Kidney (tissue), 14 donors: ENCODE measurements around the gene GALNT1. TPM values are rescaled to one million over a fixed set of nuclear protein-coding genes. Genes with fewer than 3 reads are reported as not detected.

ENCODE experiments used
- DNase-seq, 5 donors: peaks; one replicate each; pipeline ENCODE4 v3.0.0-alpha.2; 2013 to 2020
- FAIRE-seq: peaks from 2 replicates; lab custom pipeline; 2012; peaks lifted over from hg19 to GRCh38; lab: Jason Lieb, UNC
- H3K27ac ChIP-seq, 2 donors: one replicate each; pipeline ENCODE4 v1.7.0; 2013; ENCODE audit warnings: low read depth in 2 of 2, low read length in 2 of 2, inconsistent platforms in 1 of 2
- H3K27me3 ChIP-seq: one replicate; pipeline ENCODE4 v1.7.1; 2013; ENCODE audit warnings: low read length, inconsistent platforms; ENCODE audit not compliant: control insufficient read depth, insufficient read depth
- H3K36me3 ChIP-seq, 3 donors: one replicate each; pipeline versions ENCODE4 v1.7.0 to v1.7.1; 2013; ENCODE audit warnings: low read length in 3 of 3, control low read depth in 1 of 3, inconsistent platforms in 1 of 3; ENCODE audit not compliant: insufficient read depth in 3 of 3, control insufficient read depth in 2 of 3
- H3K4me1 ChIP-seq, 3 donors: one replicate each; pipeline versions ENCODE4 v1.7.0 to v1.7.1; 2013; ENCODE audit warnings: low read length in 3 of 3, inconsistent platforms in 1 of 3, low read depth in 1 of 3; ENCODE audit not compliant: control insufficient read depth in 2 of 3, insufficient read depth in 2 of 3
- H3K4me3 ChIP-seq, 3 donors: one replicate each; pipeline versions ENCODE4 v1.7.0 to v1.8.1; 2013; ENCODE audit warnings: low read length in 3 of 3, control low read depth in 1 of 3, inconsistent platforms in 1 of 3
- H3K9ac ChIP-seq, 3 donors: one replicate each; pipeline versions ENCODE4 v1.7.0 to v1.7.1; 2013; ENCODE audit warnings: low read length in 3 of 3, control low read depth in 1 of 3, inconsistent platforms in 1 of 3
- H3K9me3 ChIP-seq, 3 donors: one replicate each; pipeline versions ENCODE4 v1.7.0 to v1.7.1; 2013; ENCODE audit warnings: low read length in 3 of 3, control low read depth in 1 of 3, inconsistent platforms in 1 of 3; ENCODE audit not compliant: control insufficient read depth in 2 of 3, insufficient read depth in 1 of 3
- intact Hi-C: fragments of 100-400 bp; cut with DNase I; formaldehyde crosslinking; loops from one replicate; pipeline ENCODE4 v1.11.1; 2022
- polyA plus RNA-seq: library from polyadenylated mRNA; stranded (reverse); fragments of 350-450 nt; fragmentation: Illumina TruSeq; extraction: RNeasy Lipid Tissue Mini Kit (QIAGEN cat#74804); gene quantifications from one replicate; pipeline ENCODE4 v1.2.3, GENCODE V29; 2014; ENCODE audit warnings: low read depth, low replicate concordance; ENCODE audit not compliant: insufficient read depth
- total RNA-seq: library from RNA; stranded (reverse); fragmentation: NEBNext Ultra II Directional; extraction: Animal tissue kit (Norgen Biotek cat#: 25700); gene quantifications from one replicate; pipeline ENCODE4 v1.2.1, GENCODE V29; 2021
- TF ChIP-seq, protein P1 (sequence below): IDR thresholded peaks from 3 replicates; pipeline ENCODE4 v1.5.1; 2012; ENCODE audit warnings: mild to moderate bottlenecking, moderate library complexity, borderline replicate concordance; ENCODE audit not compliant: insufficient read depth; ENCODE audit errors: extremely low read depth
- donor health status: control.
- donor health status: control.
- donor health status: control.
- donor health status: control.
- donor health status: control.
- donor health status: DM: yes; HTN: yes; CAD: no.
- donor health status: Normal renal cell carcinoma (clear cell type).

Gene GALNT1
- total and polyA plus RNA-seq, 2 donors from 2014 or later, result 11.8 to 59.3 TPM

DNA sequence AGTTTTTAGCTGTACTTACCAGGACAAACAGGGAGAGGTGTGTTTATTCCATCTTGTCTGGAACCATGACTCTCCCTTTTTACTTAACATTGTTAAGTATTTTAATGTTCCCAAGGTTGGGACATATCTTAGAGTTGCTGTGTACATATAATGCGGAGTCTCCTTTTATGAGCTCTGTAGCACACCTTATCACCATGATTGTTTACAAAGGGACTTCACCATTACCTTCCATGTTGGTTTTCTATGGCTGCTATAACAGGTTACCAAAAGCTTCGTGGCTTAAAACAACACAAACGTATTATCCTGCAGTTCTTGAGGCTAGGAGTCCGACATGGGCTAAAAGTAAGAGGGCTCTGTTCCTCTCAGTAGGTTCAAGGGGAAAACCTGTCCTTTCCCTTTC lies 164.3 kb downstream of the GALNT1 start:
- H3K27ac ChIP-seq, result no peak overlapping the region
- DNase-seq (no peak), FAIRE-seq (no peak)
- no peaks in the 10 kb centered on the region for H3K9me3 ChIP-seq
- no peak overlapping the region for H3K4me3 ChIP-seq
- no peaks in the 10 kb centered on the region for H3K4me1 ChIP-seq
- no peak overlapping the region for H3K9ac ChIP-seq
- TF ChIP-seq, protein P1, sequence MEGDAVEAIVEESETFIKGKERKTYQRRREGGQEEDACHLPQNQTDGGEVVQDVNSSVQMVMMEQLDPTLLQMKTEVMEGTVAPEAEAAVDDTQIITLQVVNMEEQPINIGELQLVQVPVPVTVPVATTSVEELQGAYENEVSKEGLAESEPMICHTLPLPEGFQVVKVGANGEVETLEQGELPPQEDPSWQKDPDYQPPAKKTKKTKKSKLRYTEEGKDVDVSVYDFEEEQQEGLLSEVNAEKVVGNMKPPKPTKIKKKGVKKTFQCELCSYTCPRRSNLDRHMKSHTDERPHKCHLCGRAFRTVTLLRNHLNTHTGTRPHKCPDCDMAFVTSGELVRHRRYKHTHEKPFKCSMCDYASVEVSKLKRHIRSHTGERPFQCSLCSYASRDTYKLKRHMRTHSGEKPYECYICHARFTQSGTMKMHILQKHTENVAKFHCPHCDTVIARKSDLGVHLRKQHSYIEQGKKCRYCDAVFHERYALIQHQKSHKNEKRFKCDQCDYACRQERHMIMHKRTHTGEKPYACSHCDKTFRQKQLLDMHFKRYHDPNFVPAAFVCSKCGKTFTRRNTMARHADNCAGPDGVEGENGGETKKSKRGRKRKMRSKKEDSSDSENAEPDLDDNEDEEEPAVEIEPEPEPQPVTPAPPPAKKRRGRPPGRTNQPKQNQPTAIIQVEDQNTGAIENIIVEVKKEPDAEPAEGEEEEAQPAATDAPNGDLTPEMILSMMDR, result no peak
- intact Hi-C loops, result no loop called here
- no peaks in the 10 kb centered on the region for H3K27me3 ChIP-seq
- no peaks in the 10 kb centered on the region for H3K36me3 ChIP-seq

DNA sequence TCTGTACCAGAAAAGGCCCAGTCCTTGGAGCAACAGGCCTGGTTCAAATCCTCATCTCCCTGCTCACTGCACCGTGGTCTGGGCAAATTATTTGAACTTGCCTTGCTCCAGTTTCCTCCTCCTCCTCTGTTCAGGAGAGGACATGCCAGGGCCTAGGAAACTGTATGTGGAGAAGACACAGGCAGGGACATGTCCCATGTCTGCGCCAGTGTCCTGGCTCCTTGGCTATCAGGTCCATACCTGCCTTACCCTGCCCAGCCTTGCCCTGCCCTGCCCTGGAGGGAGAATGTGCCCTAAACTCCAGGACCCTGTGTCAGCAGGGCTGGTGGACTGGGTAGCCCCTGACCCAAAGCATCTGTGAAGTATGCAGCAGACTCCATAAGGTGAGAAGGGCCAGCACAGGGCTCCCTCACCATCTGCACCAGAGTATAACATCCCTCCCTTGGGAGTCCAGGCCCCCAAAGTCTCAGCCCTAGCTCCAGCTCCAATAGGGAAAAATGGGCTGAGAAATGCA lies 165.3 kb downstream of the GALNT1 start:
- Histone ChIP-seq H3K4me3 (no peak overlapping the region), H3K27ac (no peak overlapping the region), H3K9me3 (no peaks in the 10 kb centered on the region), H3K27me3 (no peaks in the 10 kb centered on the region), H3K36me3 (no peaks in the 10 kb centered on the region), H3K4me1 (no peaks in the 10 kb centered on the region), H3K9ac (no peak overlapping the region)
- no peak for FAIRE-seq
- no peak for DNase-seq
- intact Hi-C loops, result no loop called here
- TF ChIP-seq, protein P1, result no peak

DNA sequence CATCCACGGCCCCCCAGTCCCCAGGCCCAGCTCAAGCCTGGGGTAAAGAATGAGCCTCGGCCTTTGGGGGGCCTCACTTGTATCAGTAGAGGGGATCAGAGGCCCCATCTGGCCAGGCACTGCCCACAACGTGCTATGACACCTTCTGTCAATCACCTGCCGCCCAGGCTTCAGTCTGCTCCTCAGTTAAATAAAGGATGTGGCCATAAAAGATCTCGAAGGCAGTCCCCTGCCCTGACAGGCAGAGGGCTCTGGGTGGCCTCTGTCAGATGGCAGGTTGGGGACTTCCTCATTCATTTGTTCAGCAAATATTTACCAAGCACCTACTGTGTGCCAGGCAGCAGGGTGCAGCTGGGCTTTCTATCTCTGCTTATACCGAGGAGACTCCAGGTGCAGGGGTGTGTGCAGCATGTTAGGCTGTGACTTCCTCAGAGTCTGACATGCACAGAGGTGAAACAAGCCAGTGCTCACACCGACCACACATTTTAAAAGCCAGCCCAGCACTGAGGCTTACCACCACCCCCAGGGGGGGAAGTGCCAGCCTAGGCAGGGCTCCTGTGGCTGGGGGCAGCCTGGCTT lies 166.4 kb downstream of the GALNT1 start:
- Histone ChIP-seq H3K9me3 (no peaks in the 10 kb centered on the region), H3K27ac (no peak overlapping the region), H3K27me3 (no peaks in the 10 kb centered on the region), H3K4me3 (no peak overlapping the region), H3K9ac (no peak overlapping the region), H3K36me3 (no peaks in the 10 kb centered on the region), H3K4me1 (no peaks in the 10 kb centered on the region)
- no peak for DNase-seq
- TF ChIP-seq, protein P1, result no peak
- FAIRE-seq, result no peak
- intact Hi-C loops, result no loop called here

DNA sequence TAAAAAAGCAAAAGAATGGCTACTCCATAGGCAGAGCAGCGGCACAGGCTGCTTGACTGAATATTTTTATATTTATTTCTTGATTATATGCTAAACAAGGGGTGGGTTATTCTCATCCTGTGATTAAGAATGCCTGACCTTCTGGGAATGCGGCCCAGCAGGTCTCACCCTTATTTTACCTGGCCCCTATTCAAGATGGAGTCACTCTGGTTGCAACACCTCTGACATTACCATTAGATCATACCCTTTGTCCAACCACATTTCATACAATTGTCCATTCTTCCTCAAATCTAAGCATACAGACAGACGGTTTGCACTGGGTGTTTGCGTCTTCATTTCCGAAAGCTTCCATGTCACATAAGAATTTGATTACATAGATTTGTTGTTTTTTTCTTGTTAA lies 168.2 kb downstream of the GALNT1 start:
- Histone ChIP-seq H3K4me3 (no peak overlapping the region), H3K36me3 (no peaks in the 10 kb centered on the region), H3K9ac (no peak overlapping the region), H3K9me3 (no peaks in the 10 kb centered on the region), H3K27me3 (no peaks in the 10 kb centered on the region), H3K4me1 (no peaks in the 10 kb centered on the region), H3K27ac (no peak overlapping the region)
- no peak for FAIRE-seq
- TF ChIP-seq, protein P1, result no peak
- intact Hi-C loops, result no loop called here
- DNase-seq, result no peak
